NCI-H187 treated with DMSO at 0.1 percent for 48 hours (cell line): ENCODE results near the gene ZNF100.
"Not testable (repeated sequence)": the region's sequence is repeated elsewhere in the genome, so short reads cannot be mapped to it uniquely, and the experiment has no call there.

Experiments used
- DNase-seq: peaks from one replicate; lab custom pipeline; 2025; lab: John Stamatoyannopoulos, UW

Gene ZNF100

GRCh38 chr19:21767065-21767800 lies at the start of gene ZNF100:
Gene ZNF100, minus strand, starts transcription at chr19:21767579. Its CDS starts 150 bp downstream, at chr19:21767429.
- peak; percentile 39 for DNase-seq

- DNase-seq: no peak
These were observed 45.1 kb upstream of the ZNF100 start for GRCh38 chr19:21812448-21812847.

- DNase-seq: not testable (repeated sequence)
These were observed 41.1 kb upstream of the ZNF100 start for GRCh38 chr19:21808400-21809000.

- DNase-seq: no peak
These were observed 22.2 kb upstream of the ZNF100 start for GRCh38 chr19:21789466-21790085.

DNA sequence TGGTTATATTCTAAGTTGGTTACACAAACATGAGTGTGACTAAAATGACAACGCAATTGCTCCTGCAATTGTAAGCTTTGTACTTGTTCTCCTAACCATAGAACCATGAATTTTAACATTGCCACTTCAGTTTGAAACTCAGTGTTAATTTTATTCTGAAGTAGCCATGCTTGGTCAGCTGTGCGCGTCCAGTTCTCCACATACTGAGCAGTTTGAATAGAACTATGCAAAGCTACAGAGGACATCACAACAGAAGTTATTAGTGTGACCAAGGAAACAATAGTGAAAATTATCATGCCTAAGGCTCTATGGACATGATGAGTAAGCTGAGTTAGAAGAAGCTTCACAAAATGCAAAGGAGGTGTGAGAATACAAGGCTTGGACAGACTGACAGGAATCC lies 19.6 kb upstream of the ZNF100 start:
- DNase-seq: no peak

DNA sequence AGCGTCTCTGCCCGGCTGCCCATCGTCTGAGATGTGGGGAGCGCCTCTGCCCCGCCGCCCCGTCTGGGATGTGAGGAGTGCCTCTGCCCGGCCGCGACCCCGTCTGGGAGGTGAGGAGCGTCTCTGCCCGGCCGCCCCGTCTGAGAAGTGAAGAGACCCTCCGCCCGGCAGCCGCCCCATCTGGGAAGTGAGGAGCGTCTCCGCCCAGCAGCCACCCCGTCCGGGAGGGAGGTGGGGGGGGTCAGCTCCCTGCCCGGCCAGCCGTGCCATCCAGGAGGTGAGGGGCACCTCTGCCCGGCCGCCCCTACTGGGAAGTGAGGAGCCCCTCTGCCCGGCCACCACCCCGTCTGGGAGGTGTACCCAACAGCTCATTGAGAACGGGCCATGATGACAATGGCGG lies 8.4 kb upstream of the ZNF100 start:
- not testable (repeated sequence) for DNase-seq

GRCh38 chr19:21766705-21767064 lies 694 bp downstream of the ZNF100 start:
- DNase-seq: not testable (repeated sequence)

DNA sequence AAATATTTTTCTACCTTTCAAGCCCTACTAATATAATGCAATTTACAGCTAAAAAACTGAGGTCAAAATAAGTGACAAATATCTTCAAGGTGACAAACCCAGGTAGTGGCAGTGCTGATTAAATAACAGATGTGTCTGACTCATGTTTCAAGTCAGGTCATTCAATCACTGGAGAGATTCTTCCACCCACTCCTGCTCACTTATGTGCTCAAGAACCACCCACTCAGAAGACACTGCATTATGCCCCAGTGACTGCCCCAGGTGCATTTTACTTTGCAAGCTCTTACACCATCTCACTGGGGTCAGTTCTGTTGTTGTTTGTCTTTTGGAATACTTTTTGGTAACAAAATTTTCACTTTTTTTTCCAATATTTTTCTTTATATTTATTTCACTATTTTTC lies 2.2 kb downstream of the ZNF100 start:
- DNase-seq: no peak

GRCh38 chr19:21761547-21761946 lies 5.8 kb downstream of the ZNF100 start:
- DNase-seq: not testable (repeated sequence)

- DNase-seq: no peak
These were observed 9.1 kb downstream of the ZNF100 start for GRCh38 chr19:21758296-21758695.

DNA sequence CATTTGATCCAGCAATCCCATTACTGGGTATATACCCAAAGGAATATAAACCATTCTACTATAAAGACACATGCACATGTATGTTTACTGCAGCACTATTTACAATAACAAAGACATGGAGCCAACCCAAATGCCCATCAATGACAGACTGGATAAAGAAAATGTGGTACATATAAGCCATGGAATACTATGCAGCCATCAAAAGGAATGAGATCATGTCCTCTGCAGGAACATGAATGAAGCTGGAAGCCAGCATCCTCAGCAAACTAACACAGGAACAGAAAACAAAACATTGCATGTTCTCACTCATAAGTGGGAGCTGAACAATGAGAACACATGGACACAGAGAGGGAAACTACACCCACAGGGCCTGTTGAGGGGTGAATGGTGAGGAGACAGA lies 11.8 kb downstream of the ZNF100 start:
- DNase-seq: not testable (repeated sequence)

DNA sequence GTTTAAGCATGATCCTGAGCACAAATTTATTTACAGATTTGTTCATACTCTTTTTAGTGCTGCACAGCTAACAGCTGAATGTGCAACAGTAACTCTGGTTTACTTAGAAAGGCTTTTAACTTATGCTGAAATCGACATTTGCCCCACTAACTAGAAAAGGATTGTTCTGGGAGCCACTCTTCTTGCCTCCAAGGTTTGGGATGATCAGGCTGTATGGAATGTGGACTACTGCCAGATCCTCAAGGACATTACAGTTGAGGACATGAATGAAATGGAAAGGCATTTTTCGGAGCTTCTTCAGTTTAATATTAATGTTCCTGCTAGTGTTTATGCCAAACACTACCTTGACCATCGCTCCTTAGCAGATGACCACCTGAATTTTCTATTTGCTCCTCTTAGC lies 16.0 kb downstream of the ZNF100 start:
- no peak for DNase-seq

GRCh38 chr19:21750586-21751128 lies 16.7 kb downstream of the ZNF100 start:
- DNase-seq: no peak

DNA sequence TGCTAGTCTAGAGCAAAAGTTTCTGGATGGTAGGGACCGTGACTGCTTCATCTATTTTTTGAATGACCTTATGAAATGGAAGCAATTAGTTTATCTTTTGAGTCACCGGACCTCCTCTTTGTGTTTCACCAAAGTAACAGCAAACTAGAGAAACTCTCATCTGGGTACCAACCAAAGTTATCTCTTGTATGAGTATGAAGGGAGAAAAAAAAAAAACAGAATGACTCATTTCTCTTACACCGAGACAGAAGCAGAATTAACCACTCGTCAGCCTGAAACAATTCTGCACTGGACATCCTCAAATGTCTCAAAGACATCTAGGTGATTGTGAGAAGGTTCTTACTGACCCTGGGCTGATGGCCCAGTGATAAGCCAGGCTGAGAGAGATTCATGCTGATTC lies 18.3 kb downstream of the ZNF100 start:
- no peak for DNase-seq

DNA sequence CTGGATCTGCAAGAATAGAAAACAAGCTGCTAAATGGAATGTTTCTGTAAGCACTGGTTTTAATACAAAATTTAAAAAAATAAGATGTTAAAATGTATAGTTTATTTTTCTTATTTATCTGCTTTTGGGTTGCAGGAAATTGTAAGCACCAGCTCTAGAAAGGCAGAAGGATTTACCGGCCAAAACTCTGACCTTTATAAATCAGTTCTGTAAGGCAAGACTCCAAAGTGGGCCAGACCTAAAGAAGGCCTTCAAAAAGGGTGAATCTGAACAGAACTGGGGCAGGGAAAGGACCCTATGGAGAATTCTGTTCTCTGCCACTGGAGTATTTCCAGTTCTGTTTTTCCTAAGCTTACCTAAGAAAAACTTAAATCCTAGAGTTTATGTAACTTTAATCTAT lies 19.3 kb downstream of the ZNF100 start:
- no peak for DNase-seq

GRCh38 chr19:21740559-21740958 lies 26.8 kb downstream of the ZNF100 start:
- no peak for DNase-seq

- DNase-seq: not testable (repeated sequence)
These were observed 40.2 kb downstream of the ZNF100 start for GRCh38 chr19:21726942-21727747.

DNA sequence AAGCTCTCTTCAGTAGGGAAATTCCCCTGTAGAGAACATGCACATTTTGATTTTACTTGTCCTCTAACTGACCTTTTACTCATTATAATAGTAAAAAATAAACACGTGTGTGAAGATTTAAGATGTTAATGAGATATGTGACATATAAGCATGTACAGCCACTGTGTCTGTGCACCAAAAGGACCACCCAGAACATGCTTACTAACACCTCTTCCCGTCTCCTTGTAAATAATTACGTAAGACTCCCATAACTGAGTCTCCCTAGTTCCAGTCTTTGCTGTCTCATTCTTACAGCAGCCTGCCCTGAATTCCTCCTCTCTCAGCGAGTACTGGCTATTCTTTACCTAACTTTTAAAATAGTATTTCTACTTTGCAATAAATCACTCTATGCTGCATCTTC lies 53.6 kb downstream of the ZNF100 start:
- DNase-seq: no peak

DNA sequence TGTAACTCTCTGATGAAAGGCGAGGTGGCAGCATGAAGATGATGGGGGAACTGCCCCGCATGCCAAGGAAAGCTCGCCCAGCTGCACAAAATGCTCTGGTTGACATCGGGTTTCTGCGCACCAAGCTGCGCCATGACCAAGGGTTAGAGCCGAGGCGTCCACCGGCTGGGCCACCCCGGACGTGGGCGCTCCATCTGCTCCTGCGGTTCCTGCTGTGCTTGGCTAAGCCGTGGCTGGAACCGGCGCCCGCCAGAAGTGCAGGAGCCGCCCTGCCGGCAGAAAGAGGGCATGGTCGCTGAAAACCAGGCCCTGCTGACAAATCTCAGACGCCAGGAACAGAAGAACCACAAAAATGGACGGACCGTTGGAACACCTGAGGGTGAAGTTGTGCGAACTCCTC lies 57.9 kb downstream of the ZNF100 start:
- DNase-seq: no peak

GRCh38 chr19:21707878-21708277 lies 59.5 kb downstream of the ZNF100 start:
- DNase-seq: not testable (repeated sequence)

DNA sequence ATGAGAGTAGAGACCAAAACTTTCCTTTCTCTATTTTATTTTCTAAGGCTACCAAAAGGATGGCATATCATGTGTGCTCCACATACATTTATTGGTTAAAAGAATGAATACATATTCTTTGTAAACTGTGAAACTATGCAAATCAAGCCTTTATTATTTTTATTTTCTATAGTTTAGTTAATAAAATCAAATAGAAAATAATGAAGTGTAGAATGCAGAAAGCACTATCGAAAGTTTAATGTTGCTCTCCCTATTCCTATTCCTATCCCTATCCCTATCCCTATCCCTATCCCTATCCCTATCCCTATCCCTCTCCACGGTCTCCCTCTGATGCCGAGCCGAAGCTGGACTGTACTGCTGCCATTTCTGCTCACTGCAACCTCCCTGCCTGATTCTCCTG lies 60.3 kb downstream of the ZNF100 start:
- no peak for DNase-seq

DNA sequence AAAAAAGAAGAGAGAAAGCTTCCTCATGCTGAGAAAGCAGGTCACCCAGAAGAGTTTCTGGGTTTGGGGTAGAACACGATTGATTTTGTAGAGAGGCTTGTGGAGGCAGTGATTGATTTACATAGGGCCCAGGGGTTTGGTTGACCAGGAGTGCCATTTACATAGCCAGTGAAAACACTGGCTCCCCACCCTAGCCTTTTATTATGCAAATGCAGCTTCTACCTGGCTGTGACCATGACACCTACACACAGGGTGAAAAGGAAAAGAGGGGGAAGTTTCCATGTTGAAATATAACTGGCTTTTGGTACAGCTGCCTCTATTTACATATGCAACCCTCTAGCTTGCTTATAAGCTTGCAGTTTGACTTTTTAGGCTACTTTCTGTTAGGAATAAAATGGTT lies 62.0 kb downstream of the ZNF100 start:
- DNase-seq: no peak
